Chondrocyte (in vitro differentiated cells): ENCODE results near the gene IER3. TPM values are rescaled to one million over a fixed set of nuclear protein-coding genes. Genes with fewer than 3 reads are reported as not detected.

Experiments used
- DNase-seq: peaks from one replicate; pipeline ENCODE4 v3.0.0; 2021; ENCODE audit warnings: mixed read lengths, low spot score
- H3K27ac Mint-ChIP-seq: one replicate; pipeline ENCODE4 v1.8.0; 2021; ENCODE audit warnings: mild to moderate bottlenecking, moderate library complexity, mixed read lengths; ENCODE audit not compliant: unreplicated experiment
- H3K27me3 Mint-ChIP-seq: 2 replicates; pipeline ENCODE4 v1.8.0; 2021; ENCODE audit warnings: low read depth, mixed read lengths
- H3K36me3 Mint-ChIP-seq: 2 replicates; pipeline ENCODE4 v1.8.0; 2021; ENCODE audit warnings: low read depth, mixed read lengths
- H3K4me1 Mint-ChIP-seq: 2 replicates; pipeline ENCODE4 v1.8.0; 2021; ENCODE audit warnings: low read depth, mild to moderate bottlenecking, mixed read lengths
- H3K4me3 Mint-ChIP-seq: one replicate; pipeline ENCODE4 v1.8.0; 2021; ENCODE audit warnings: mild to moderate bottlenecking, moderate library complexity, mixed read lengths; ENCODE audit not compliant: unreplicated experiment
- H3K9me3 Mint-ChIP-seq: 2 replicates; pipeline ENCODE4 v1.8.0; 2021; ENCODE audit warnings: low read depth, mixed read lengths
- CTCF ChIP-seq: fragments of 200-600 bp; sonication (generic); IDR thresholded peaks from 2 replicates; pipeline ENCODE4 v1.5.0; 2021; ENCODE audit warnings: antibody characterized with exemption, mild to moderate bottlenecking, moderate library complexity
- total RNA-seq: library from RNA; stranded (reverse); gene quantifications from 3 replicates; pipeline ENCODE4 v1.2.1, GENCODE V29; 2021

IER3 gene
- total RNA-seq, 1 donor from 2014 or later: 333 TPM

GRCh38 chr6:30763618-30764489 is 19.5 kb upstream of the IER3 start:
- Mint-ChIP-seq H3K36me3 (peaks cover 4% of the 10 kb centered on the region), H3K4me3 (peak overlapping the region; percentile 5), H3K27me3 (no peaks in the 10 kb centered on the region), H3K27ac (peak overlapping the region; percentile 95), H3K9me3 (peaks cover 5% of the 10 kb centered on the region), H3K4me1 (peaks cover 82% of the 10 kb centered on the region)
- no peak for DNase-seq
- peak; percentile 45 for TF ChIP-seq CTCF

GRCh38 chr6:30763155-30763617 is 18.8 kb upstream of the IER3 start:
- Mint-ChIP-seq H3K27ac (peak overlapping the region; percentile 95), H3K4me3 (no peak overlapping the region), H3K27me3 (no peaks in the 10 kb centered on the region), H3K4me1 (peaks cover 82% of the 10 kb centered on the region), H3K9me3 (peaks cover 5% of the 10 kb centered on the region), H3K36me3 (peaks cover 4% of the 10 kb centered on the region)
- no peak for TF ChIP-seq CTCF
- DNase-seq: no peak

- TF ChIP-seq CTCF: no peak
- DNase-seq: no peak
- H3K4me1 Mint-ChIP-seq: peaks cover 85% of the 10 kb centered on the region
- H3K36me3 Mint-ChIP-seq: peaks cover 4% of the 10 kb centered on the region
- no peaks in the 10 kb centered on the region for H3K27me3 Mint-ChIP-seq
- H3K4me3 Mint-ChIP-seq: no peak overlapping the region
- peaks cover 5% of the 10 kb centered on the region for H3K9me3 Mint-ChIP-seq
- H3K27ac Mint-ChIP-seq: peak overlapping the region; percentile 17
Measured at GRCh38 chr6:30761791-30762429, 17.6 kb upstream of the IER3 start.

- H3K4me3 Mint-ChIP-seq: no peak overlapping the region
- peaks cover 4% of the 10 kb centered on the region for H3K36me3 Mint-ChIP-seq
- DNase-seq: no peak
- H3K27me3 Mint-ChIP-seq: no peaks in the 10 kb centered on the region
- H3K9me3 Mint-ChIP-seq: peaks cover 5% of the 10 kb centered on the region
- peak overlapping the region; percentile 98 for H3K27ac Mint-ChIP-seq
- H3K4me1 Mint-ChIP-seq: peaks cover 81% of the 10 kb centered on the region
- no peak for TF ChIP-seq CTCF
Measured at GRCh38 chr6:30760549-30760948, 16.2 kb upstream of the IER3 start.

GRCh38 chr6:30759575-30760239 is 15.4 kb upstream of the IER3 start:
- Mint-ChIP-seq H3K27ac (peak overlapping the region; percentile 98), H3K9me3 (peaks cover 5% of the 10 kb centered on the region), H3K4me1 (peaks cover 81% of the 10 kb centered on the region), H3K4me3 (no peak overlapping the region), H3K27me3 (no peaks in the 10 kb centered on the region), H3K36me3 (peaks cover 4% of the 10 kb centered on the region)
- no peak for DNase-seq
- no peak for TF ChIP-seq CTCF
